ENCODE measurements around the gene TMPRSS7.
A peak's percentile ranks its signal among the peaks of the same experiment; 100 is the strongest.

TMPRSS7 gene

GRCh38 chr3:112101916-112102315 is 67.4 kb downstream of the TMPRSS7 start:
- no peak for DNase-seq

- no peak for DNase-seq
Observed at GRCh38 chr3:112104774-112105173, 70.2 kb downstream of the TMPRSS7 start.

GRCh38 chr3:112109322-112109721 is 74.8 kb downstream of the TMPRSS7 start:
- DNase-seq = no peak

- peak; percentile 48 for DNase-seq
Observed at GRCh38 chr3:112111785-112112402, 77.4 kb downstream of the TMPRSS7 start.

- DNase-seq = no peak
Observed at GRCh38 chr3:112114576-112115160, 80.1 kb downstream of the TMPRSS7 start.

GRCh38 chr3:112115161-112115739 is 80.7 kb downstream of the TMPRSS7 start:
- DNase-seq = no peak

GRCh38 chr3:112115806-112116383 is 81.4 kb downstream of the TMPRSS7 start:
- no peak for DNase-seq

GRCh38 chr3:112116748-112117186 is 82.2 kb downstream of the TMPRSS7 start:
- no peak for DNase-seq

GRCh38 chr3:112117415-112117814 is 82.9 kb downstream of the TMPRSS7 start:
- DNase-seq = no peak

- peak; percentile 86 for DNase-seq
Observed at GRCh38 chr3:112117841-112118571, 83.5 kb downstream of the TMPRSS7 start.

GRCh38 chr3:112119962-112120836 is 85.7 kb downstream of the TMPRSS7 start:
- peak; percentile 77 for DNase-seq

- DNase-seq = peak; percentile 39
Observed at GRCh38 chr3:112121577-112122547, 87.3 kb downstream of the TMPRSS7 start.

- no peak for DNase-seq
Observed at GRCh38 chr3:112122870-112123269, 88.3 kb downstream of the TMPRSS7 start.

GRCh38 chr3:112123548-112123947 is 89.0 kb downstream of the TMPRSS7 start:
- DNase-seq = peak; percentile 33

- DNase-seq = no peak
Observed at GRCh38 chr3:112124907-112125607, 90.5 kb downstream of the TMPRSS7 start.

- DNase-seq = no peak
Observed at GRCh38 chr3:112126511-112126911, 92.0 kb downstream of the TMPRSS7 start.

GRCh38 chr3:112127522-112128494 is 93.3 kb downstream of the TMPRSS7 start:
- peak; percentile 14 for DNase-seq

GRCh38 chr3:112128843-112129727 is 94.5 kb downstream of the TMPRSS7 start:
- DNase-seq = peak; percentile 50

All from MV-4-11 (cell line).